Thyroid gland (tissue), 4 donors: ENCODE data around the gene IFNAR2. TPM values are rescaled to one million over a fixed set of nuclear protein-coding genes. Genes with fewer than 3 reads are reported as not detected.

Experiments used
- DNase-seq, 2 donors: peaks; one replicate each; pipeline ENCODE4 v3.0.0-alpha.2; 2019
- H3K27ac ChIP-seq, 3 donors: fragments of 200-600 bp; sonication (generic); 1 replicate in 2 of 3; 2 replicates in 1 of 3; pipeline ENCODE4 v1.5.1; 2016 to 2019; ENCODE audit warnings: mild to moderate bottlenecking in 1 of 3, moderate library complexity in 1 of 3
- H3K27me3 ChIP-seq: fragments of 200-600 bp; sonication (generic); one replicate; pipeline ENCODE4 v1.5.1; 2019
- H3K36me3 ChIP-seq, 2 donors: fragments of 200-600 bp; sonication (generic); one replicate each; pipeline ENCODE4 v1.5.1; 2016 to 2019
- H3K4me1 ChIP-seq, 2 donors: fragments of 200-600 bp; sonication (generic); one replicate each; pipeline ENCODE4 v1.5.1; 2017 to 2019
- H3K4me3 ChIP-seq, 3 donors: fragments of 200-600 bp; sonication (generic); replicated peaks in 1 of 3; 1 replicate in 2 of 3; 2 replicates in 1 of 3; pipeline ENCODE4 v1.5.1; 2016; ENCODE audit warnings: mild to moderate bottlenecking in 1 of 3
- H3K9me3 ChIP-seq: fragments of 200-600 bp; sonication (generic); one replicate; pipeline ENCODE4 v1.5.1; 2017
- POLR2A ChIP-seq, 2 donors: fragments of 450-650 bp; IDR thresholded peaks; one replicate each; pipeline ENCODE4 v1.6.1; 2017; ENCODE audit warnings: antibody characterized with exemption in 2 of 2, mild to moderate bottlenecking in 2 of 2, moderate library complexity in 1 of 2
- WGBS, 2 donors: methylation state at CpG; one replicate each; pipeline ENCODE4 v1.1.5; 2017; 5-methylcytosine and 5-hydroxymethylcytosine counted together
- intact Hi-C: fragments of 100-400 bp; cut with DNase I; formaldehyde crosslinking; loops from one replicate; pipeline ENCODE4 v1.15.1; 2023
- total RNA-seq, 4 donors: library from RNA; depleted of rRNA; stranded (reverse); fragments of >200 nt; gene quantifications; one replicate each; pipeline ENCODE4 v1.2.3, GENCODE V29; 2016
- TF ChIP-seq, protein P1 (sequence below), 6 experiments: fragments of 200-600 bp in 3 of 6; fragments of 450-650 bp in 3 of 6; sonication (generic) in 3 of 6; IDR thresholded peaks; one replicate each; pipeline ENCODE4 v1.5.1; 2016 to 2019; ENCODE audit warnings: antibody characterized with exemption in 6 of 6, mild to moderate bottlenecking in 2 of 6, inconsistent platforms in 1 of 6, moderate library complexity in 1 of 6

IFNAR2 gene
- total RNA-seq, 4 donors from 2014 or later: 6.6 to 11.0 (median 7.8) TPM

DNA sequence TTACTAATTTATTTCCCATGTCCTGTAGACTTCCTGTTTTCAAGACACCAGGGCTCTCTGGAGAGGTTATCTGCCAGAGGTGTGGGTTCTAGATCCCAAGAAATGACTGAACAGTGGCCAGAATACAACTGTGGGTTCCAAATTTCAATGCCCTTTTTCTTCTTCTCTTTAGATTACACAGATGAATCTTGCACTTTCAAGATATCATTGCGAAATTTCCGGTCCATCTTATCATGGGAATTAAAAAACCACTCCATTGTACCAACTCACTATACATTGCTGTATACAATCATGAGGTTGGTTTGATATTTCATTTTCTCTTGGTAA lies 15.0 kb downstream of the IFNAR2 start:
- no peaks in the 10 kb centered on the region for H3K27me3 ChIP-seq
- H3K9me3 ChIP-seq: no peaks in the 10 kb centered on the region
- no peaks in the 10 kb centered on the region for H3K4me1 ChIP-seq
- TF ChIP-seq, protein P1, sequence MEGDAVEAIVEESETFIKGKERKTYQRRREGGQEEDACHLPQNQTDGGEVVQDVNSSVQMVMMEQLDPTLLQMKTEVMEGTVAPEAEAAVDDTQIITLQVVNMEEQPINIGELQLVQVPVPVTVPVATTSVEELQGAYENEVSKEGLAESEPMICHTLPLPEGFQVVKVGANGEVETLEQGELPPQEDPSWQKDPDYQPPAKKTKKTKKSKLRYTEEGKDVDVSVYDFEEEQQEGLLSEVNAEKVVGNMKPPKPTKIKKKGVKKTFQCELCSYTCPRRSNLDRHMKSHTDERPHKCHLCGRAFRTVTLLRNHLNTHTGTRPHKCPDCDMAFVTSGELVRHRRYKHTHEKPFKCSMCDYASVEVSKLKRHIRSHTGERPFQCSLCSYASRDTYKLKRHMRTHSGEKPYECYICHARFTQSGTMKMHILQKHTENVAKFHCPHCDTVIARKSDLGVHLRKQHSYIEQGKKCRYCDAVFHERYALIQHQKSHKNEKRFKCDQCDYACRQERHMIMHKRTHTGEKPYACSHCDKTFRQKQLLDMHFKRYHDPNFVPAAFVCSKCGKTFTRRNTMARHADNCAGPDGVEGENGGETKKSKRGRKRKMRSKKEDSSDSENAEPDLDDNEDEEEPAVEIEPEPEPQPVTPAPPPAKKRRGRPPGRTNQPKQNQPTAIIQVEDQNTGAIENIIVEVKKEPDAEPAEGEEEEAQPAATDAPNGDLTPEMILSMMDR (IDR thresholded peaks at IDR 0.05): no peak
- no peak for TF ChIP-seq POLR2A (IDR thresholded peaks at IDR 0.05)
- intact Hi-C loops: no loop called here
- H3K27ac ChIP-seq: no peak overlapping the region
- WGBS, 2 donors: 92 to 95% methylated on average over 2 of the region's 2 CpGs
- DNase-seq: no peak
- peaks cover 11 to 21% of the 10 kb centered on the region in 2 donors for H3K36me3 ChIP-seq
- H3K4me3 ChIP-seq: no peak overlapping the region

- intact Hi-C loops: no loop called here
- peaks cover 11 to 22% of the 10 kb centered on the region in 2 donors for H3K36me3 ChIP-seq
- no peak overlapping the region for H3K27ac ChIP-seq
- H3K4me3 ChIP-seq: no peak overlapping the region
- 74 to 84% methylated on average over 4 of the region's 4 CpGs for WGBS, 2 donors
- no peak for TF ChIP-seq POLR2A (IDR thresholded peaks at IDR 0.05)
- TF ChIP-seq, protein P1 (IDR thresholded peaks at IDR 0.05): no peak
- no peak for DNase-seq
- no peaks in the 10 kb centered on the region for H3K4me1 ChIP-seq
- no peaks in the 10 kb centered on the region for H3K27me3 ChIP-seq
- H3K9me3 ChIP-seq: no peaks in the 10 kb centered on the region
Measured at GRCh38 chr21:33245289-33245918, 15.7 kb downstream of the IFNAR2 start.

DNA sequence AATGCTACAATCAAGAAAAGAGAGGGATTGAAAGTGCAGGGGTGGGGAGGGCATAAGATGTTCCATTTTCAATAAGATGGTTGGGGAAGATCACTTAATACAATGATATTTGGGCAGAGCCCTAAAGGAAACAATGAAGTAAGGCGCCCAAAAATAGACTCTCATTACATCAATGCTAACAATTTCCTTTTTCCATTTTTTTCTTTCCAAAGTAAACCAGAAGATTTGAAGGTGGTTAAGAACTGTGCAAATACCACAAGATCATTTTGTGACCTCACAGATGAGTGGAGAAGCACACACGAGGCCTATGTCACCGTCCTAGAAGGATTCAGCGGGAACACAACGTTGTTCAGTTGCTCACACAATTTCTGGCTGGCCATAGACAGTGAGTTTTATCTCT lies 16.8 kb downstream of the IFNAR2 start:
- Histone ChIP-seq H3K27ac (no peak overlapping the region), H3K9me3 (no peaks in the 10 kb centered on the region), H3K4me1 (no peaks in the 10 kb centered on the region), H3K36me3 (peaks cover 11 to 22% of the 10 kb centered on the region in 2 donors), H3K4me3 (no peak overlapping the region), H3K27me3 (no peaks in the 10 kb centered on the region)
- no peak for DNase-seq
- intact Hi-C loops: no loop called here
- 88 to 98% methylated on average over 5 of the region's 5 CpGs for WGBS, 2 donors
- TF ChIP-seq POLR2A (IDR thresholded peaks at IDR 0.05): no peak
- TF ChIP-seq, protein P1 (IDR thresholded peaks at IDR 0.05): no peak

GRCh38 chr21:33246963-33247362 lies 17.2 kb downstream of the IFNAR2 start:
- Histone ChIP-seq H3K27ac (no peak overlapping the region), H3K4me3 (no peak overlapping the region), H3K9me3 (no peaks in the 10 kb centered on the region), H3K27me3 (no peaks in the 10 kb centered on the region), H3K4me1 (no peaks in the 10 kb centered on the region), H3K36me3 (peaks cover 11 to 22% of the 10 kb centered on the region in 2 donors)
- intact Hi-C loops: no loop called here
- no peak for TF ChIP-seq POLR2A (IDR thresholded peaks at IDR 0.05)
- TF ChIP-seq, protein P1 (IDR thresholded peaks at IDR 0.05): no peak
- DNase-seq: no peak
- WGBS, 2 donors: 96% methylated on average over 7 of the region's 7 CpGs

DNA sequence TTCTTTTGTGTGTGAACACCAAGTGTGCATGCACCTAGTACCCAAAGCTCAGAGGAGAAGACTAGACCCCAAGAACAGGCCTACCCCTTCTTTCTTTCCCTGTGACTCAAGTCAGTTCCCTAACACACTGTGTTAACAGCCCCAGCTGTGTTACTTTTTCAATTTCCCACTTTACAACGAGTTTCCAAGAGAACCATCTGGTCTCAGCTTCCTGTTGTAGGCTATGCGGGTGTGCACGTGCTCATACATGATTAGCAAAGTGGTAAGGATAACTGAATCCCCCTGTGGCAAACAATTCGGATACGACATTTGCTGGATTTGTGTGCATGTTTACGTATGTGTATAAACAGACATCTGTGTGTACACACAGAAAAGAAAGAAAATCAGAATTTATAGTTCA lies 17.9 kb downstream of the IFNAR2 start:
- H3K36me3 ChIP-seq: peaks cover 11 to 22% of the 10 kb centered on the region in 2 donors
- H3K27ac ChIP-seq: no peak overlapping the region
- TF ChIP-seq POLR2A (IDR thresholded peaks at IDR 0.05): no peak
- TF ChIP-seq, protein P1 (IDR thresholded peaks at IDR 0.05): no peak
- H3K4me1 ChIP-seq: no peaks in the 10 kb centered on the region
- H3K9me3 ChIP-seq: no peaks in the 10 kb centered on the region
- 69 to 83% methylated on average over 6 of the region's 6 CpGs for whole genome bisulfite sequencing, 2 donors
- no peak for DNase-seq
- intact Hi-C loops: no loop called here
- H3K4me3 ChIP-seq: no peak overlapping the region
- H3K27me3 ChIP-seq: no peaks in the 10 kb centered on the region
